Endothelial cell of umbilical vein (primary cell): ENCODE measurements around the gene C1QC.

Experiments used
- CTCF ChIP-seq, 2 donors: IDR thresholded peaks; 1 replicate in 1 of 2; 2 replicates in 1 of 2; pipeline ENCODE4 v1.5.1; 2011; ENCODE audit warnings: low read length in 2 of 2, mild to moderate bottlenecking in 2 of 2, moderate library complexity in 2 of 2, control low read depth in 1 of 2, inconsistent platforms in 1 of 2, low read depth in 1 of 2; ENCODE audit not compliant: insufficient read depth in 1 of 2; ENCODE audit errors: extremely low read depth in 1 of 2
- GATA2 ChIP-seq: IDR thresholded peaks from 2 replicates; pipeline ENCODE4 v1.7.0; 2011; ENCODE audit warnings: low read depth, mild to moderate bottlenecking, moderate library complexity, mixed read lengths, low read length; ENCODE audit not compliant: insufficient read length, insufficient read depth
- MAX ChIP-seq: IDR thresholded peaks from 2 replicates; pipeline ENCODE4 v1.6.1; 2011; ENCODE audit not compliant: insufficient read depth, insufficient read length

GRCh38 chr1:22662318-22662717, 18.9 kb downstream of the C1QC start:
- TF ChIP-seq GATA2: no peak
- TF ChIP-seq MAX: no peak
- no peak for TF ChIP-seq CTCF (IDR thresholded peaks at IDR 0.05; ENCODE audit: extremely low read depth in 1 of 2, insufficient read depth in 1 of 2, low read depth in 1 of 2, low read length in 2 of 2)
